ENCODE measurements around the gene DZIP1.

The DZIP1 gene

GRCh38 chr13:95642999-95643398 is 1.5 kb downstream of the DZIP1 start:
- no peak for DNase-seq (ENCODE audit: low spot score)

- peak; percentile 51 for DNase-seq (ENCODE audit: low spot score)
These were observed 2.4 kb downstream of the DZIP1 start for GRCh38 chr13:95642028-95642621.

GRCh38 chr13:95641291-95642027 is 3.0 kb downstream of the DZIP1 start:
- DNase-seq (ENCODE audit: low spot score) = no peak

GRCh38 chr13:95636853-95637252 is 7.7 kb downstream of the DZIP1 start:
- no peak for DNase-seq (ENCODE audit: low spot score)

GRCh38 chr13:95630593-95630992 is 13.9 kb downstream of the DZIP1 start:
- DNase-seq (ENCODE audit: low spot score) = no peak

- no peak for DNase-seq (ENCODE audit: low spot score)
These were observed 15.4 kb downstream of the DZIP1 start for GRCh38 chr13:95629071-95629470.

GRCh38 chr13:95628488-95628887 is 16.0 kb downstream of the DZIP1 start:
- no peak for DNase-seq (ENCODE audit: low spot score)

GRCh38 chr13:95627590-95627989 is 16.9 kb downstream of the DZIP1 start:
- no peak for DNase-seq (ENCODE audit: low spot score)

GRCh38 chr13:95626768-95627167 is 17.7 kb downstream of the DZIP1 start:
- no peak for DNase-seq (ENCODE audit: low spot score)

GRCh38 chr13:95624020-95624419 is 20.5 kb downstream of the DZIP1 start:
- peak; percentile 71 for DNase-seq (ENCODE audit: low spot score)

- DNase-seq (ENCODE audit: low spot score) = no peak
These were observed 21.4 kb downstream of the DZIP1 start for GRCh38 chr13:95623141-95623540.

- DNase-seq (ENCODE audit: low spot score) = no peak
These were observed 23.5 kb downstream of the DZIP1 start for GRCh38 chr13:95620825-95621498.

- DNase-seq (ENCODE audit: low spot score) = no peak
These were observed 24.3 kb downstream of the DZIP1 start for GRCh38 chr13:95620030-95620824.

- DNase-seq (ENCODE audit: low spot score) = no peak
These were observed 29.0 kb downstream of the DZIP1 start for GRCh38 chr13:95615539-95615938.

GRCh38 chr13:95614641-95615245 is 29.8 kb downstream of the DZIP1 start:
- no peak for DNase-seq (ENCODE audit: low spot score)

- DNase-seq (ENCODE audit: low spot score) = no peak
These were observed 35.7 kb downstream of the DZIP1 start for GRCh38 chr13:95608640-95609323.

GRCh38 chr13:95607366-95607765 is 37.1 kb downstream of the DZIP1 start:
- DNase-seq (ENCODE audit: low spot score) = no peak

GRCh38 chr13:95605448-95606125 is 38.9 kb downstream of the DZIP1 start:
- DNase-seq (ENCODE audit: low spot score) = no peak

GRCh38 chr13:95604556-95604915 is 40.0 kb downstream of the DZIP1 start:
- DNase-seq (ENCODE audit: low spot score) = no peak

- DNase-seq (ENCODE audit: low spot score) = no peak
These were observed 40.5 kb downstream of the DZIP1 start for GRCh38 chr13:95603887-95604555.

All from AG20443 (cell line).